Mesenchymal stem cell (in vitro differentiated cells and primary cell): ENCODE data around the gene CDH4.

Experiments used
- DNase-seq: peaks from one replicate; pipeline ENCODE4 v3.0.0-alpha.2; 2013
- H2AFZ ChIP-seq: one replicate; pipeline ENCODE4 v1.6.1; 2013; ENCODE audit warnings: low read depth, mild to moderate bottlenecking, control low read depth, inconsistent platforms, low read length, moderate library complexity
- H2AK5ac ChIP-seq: 2 replicates; pipeline ENCODE4 v1.6.1; 2013; ENCODE audit warnings: low read length, moderate library complexity, mild to moderate bottlenecking, inconsistent platforms; ENCODE audit not compliant: severe bottlenecking
- H2BK120ac ChIP-seq: one replicate; pipeline ENCODE4 v1.6.1; 2013; ENCODE audit warnings: low read depth, mild to moderate bottlenecking, inconsistent platforms, low read length, moderate library complexity
- H2BK12ac ChIP-seq, 2 experiments: one replicate each; pipeline ENCODE4 v1.6.1; 2013; ENCODE audit warnings: inconsistent platforms in 2 of 2, low read length in 2 of 2, mild to moderate bottlenecking in 2 of 2, moderate library complexity in 2 of 2, control low read depth in 1 of 2
- H2BK15ac ChIP-seq: one replicate; pipeline ENCODE4 v1.6.1; 2013; ENCODE audit warnings: mild to moderate bottlenecking, low read depth, inconsistent platforms; ENCODE audit not compliant: poor library complexity, severe bottlenecking
- H2BK5ac ChIP-seq: 2 replicates; pipeline ENCODE4 v1.6.1; 2013; ENCODE audit warnings: low read depth, mild to moderate bottlenecking, low read length, control low read depth, inconsistent platforms; ENCODE audit not compliant: poor library complexity, severe bottlenecking
- H3K14ac ChIP-seq, 2 experiments: one replicate each; pipeline ENCODE4 v1.6.1; 2013; ENCODE audit warnings: inconsistent platforms in 2 of 2, low read length in 2 of 2, control low read depth in 1 of 2, mild to moderate bottlenecking in 1 of 2, moderate library complexity in 1 of 2
- H3K18ac ChIP-seq, 2 experiments: one replicate each; pipeline ENCODE4 v1.6.1; 2013; ENCODE audit warnings: inconsistent platforms in 2 of 2, low read length in 2 of 2, control low read depth in 1 of 2, low read depth in 1 of 2, mild to moderate bottlenecking in 1 of 2
- H3K23ac ChIP-seq, 2 experiments: one replicate each; pipeline ENCODE4 v1.6.1; 2013; ENCODE audit warnings: inconsistent platforms in 2 of 2, low read length in 2 of 2, mild to moderate bottlenecking in 2 of 2, moderate library complexity in 2 of 2, control low read depth in 1 of 2
- H3K27ac ChIP-seq: 2 replicates; pipeline ENCODE4 v1.5.1; 2013; ENCODE audit warnings: mild to moderate bottlenecking, moderate library complexity, low read length, control low read depth, inconsistent platforms; ENCODE audit not compliant: poor library complexity, severe bottlenecking
- H3K27me3 ChIP-seq, 2 experiments: 2 replicates each; pipeline versions ENCODE4 v1.6.1 to v1.7.0; 2013; ENCODE audit warnings: low read length in 2 of 2, mild to moderate bottlenecking in 2 of 2, moderate library complexity in 2 of 2, control low read depth in 1 of 2, inconsistent platforms in 1 of 2; ENCODE audit not compliant: control insufficient read depth in 1 of 2, insufficient read depth in 1 of 2
- H3K36me3 ChIP-seq, 2 experiments: 2 replicates each; pipeline versions ENCODE4 v1.6.1 to v1.7.0; 2013; ENCODE audit warnings: low read length in 2 of 2, control low read depth in 1 of 2, inconsistent platforms in 1 of 2, low read depth in 1 of 2, mild to moderate bottlenecking in 1 of 2; ENCODE audit not compliant: insufficient read depth in 2 of 2, control insufficient read depth in 1 of 2
- H3K4ac ChIP-seq, 2 experiments: one replicate each; pipeline ENCODE4 v1.6.1; 2013; ENCODE audit warnings: inconsistent platforms in 2 of 2, low read length in 2 of 2, mild to moderate bottlenecking in 2 of 2, moderate library complexity in 2 of 2, control low read depth in 1 of 2, low read depth in 1 of 2
- H3K4me1 ChIP-seq: 2 replicates; pipeline ENCODE4 v1.6.1; 2013; ENCODE audit warnings: low read depth, low read length, control low read depth; ENCODE audit not compliant: control insufficient read depth, insufficient read depth
- H3K4me2 ChIP-seq: 2 replicates; pipeline ENCODE4 v1.6.1; 2013; ENCODE audit warnings: low read length, mild to moderate bottlenecking, inconsistent platforms; ENCODE audit not compliant: poor library complexity, severe bottlenecking
- H3K4me3 ChIP-seq, 2 experiments: 2 replicates each; pipeline versions ENCODE4 v1.5.1 to v1.7.0; 2013; ENCODE audit warnings: low read length in 2 of 2, mild to moderate bottlenecking in 2 of 2, control low read depth in 1 of 2, low read depth in 1 of 2; ENCODE audit not compliant: insufficient read depth in 1 of 2
- H3K79me1 ChIP-seq: replicated peaks from 2 replicates; pipeline ENCODE4 v1.6.1; 2013; ENCODE audit warnings: mild to moderate bottlenecking, control low read depth, low read length, inconsistent platforms; ENCODE audit not compliant: poor library complexity, severe bottlenecking
- H3K9ac ChIP-seq: 2 replicates; pipeline ENCODE4 v1.7.0; 2013; ENCODE audit warnings: mild to moderate bottlenecking, low read length, moderate library complexity
- H3K9me3 ChIP-seq: 2 replicates; pipeline ENCODE4 v1.7.0; 2013; ENCODE audit warnings: mild to moderate bottlenecking, low read length; ENCODE audit not compliant: control insufficient read depth
- H4K8ac ChIP-seq: one replicate; pipeline ENCODE4 v1.6.1; 2013; ENCODE audit warnings: inconsistent platforms, mild to moderate bottlenecking, low read length, moderate library complexity
- H4K91ac ChIP-seq: one replicate; pipeline ENCODE4 v1.6.1; 2013; ENCODE audit warnings: mild to moderate bottlenecking, low read length, inconsistent platforms
- WGBS: methylation state at CpG from one replicate; pipeline ENCODE4 v1.1.7; 2013; ENCODE audit warnings: mixed read lengths; 5-methylcytosine and 5-hydroxymethylcytosine counted together

Gene CDH4

GRCh38 chr20:61429458-61430227 lies 177.6 kb downstream of the CDH4 start:
- no peaks in the 10 kb centered on the region for H3K9me3 ChIP-seq
- H3K14ac ChIP-seq, result no peak overlapping the region
- H2AK5ac ChIP-seq, result no peak overlapping the region
- H3K27me3 ChIP-seq, result peaks cover 19% of the 10 kb centered on the region in 2 experiments
- no peak overlapping the region for H2BK120ac ChIP-seq
- no peak overlapping the region for H4K91ac ChIP-seq
- peaks cover 11% of the 10 kb centered on the region for H3K4me1 ChIP-seq
- H2AFZ ChIP-seq, result no peak overlapping the region
- WGBS, result 99% methylated on average over 4 of the region's 4 CpGs
- no peaks in the 10 kb centered on the region for H3K36me3 ChIP-seq
- no peak overlapping the region for H2BK5ac ChIP-seq
- H3K4me3 ChIP-seq, result no peak overlapping the region
- H2BK12ac ChIP-seq, result no peak overlapping the region
- no peak overlapping the region for H3K27ac ChIP-seq
- H3K9ac ChIP-seq, result no peak overlapping the region
- no peak overlapping the region for H4K8ac ChIP-seq
- H2BK15ac ChIP-seq, result no peak overlapping the region
- no peak overlapping the region for H3K23ac ChIP-seq
- no peak overlapping the region for H3K18ac ChIP-seq
- no peak overlapping the region for H3K4ac ChIP-seq
- no peak for DNase-seq
- peaks cover 3% of the 10 kb centered on the region for H3K79me1 ChIP-seq
- no peak overlapping the region for H3K4me2 ChIP-seq

DNA sequence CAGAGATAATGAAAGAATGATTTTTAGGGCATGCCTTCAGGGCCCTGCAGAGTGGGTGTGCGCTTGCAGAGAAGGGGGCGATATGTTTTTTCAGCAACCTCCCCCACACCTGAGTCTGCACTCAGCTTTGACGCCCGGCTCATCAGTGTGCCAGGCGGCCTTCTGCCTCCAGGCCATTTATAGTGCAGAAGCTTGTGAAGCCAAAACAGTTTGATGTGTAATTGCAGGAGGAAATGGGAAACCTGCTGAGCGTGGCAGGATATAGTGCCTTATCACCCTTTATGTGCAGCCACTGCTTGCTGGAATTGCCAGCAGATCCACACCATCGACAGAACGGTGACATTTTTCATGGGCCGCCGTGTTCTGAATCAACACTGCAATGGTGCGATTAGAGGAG lies 178.2 kb downstream of the CDH4 start:
- Histone ChIP-seq H3K4me1 (peaks cover 13% of the 10 kb centered on the region), H3K27ac (no peak overlapping the region), H2BK5ac (no peak overlapping the region), H2BK15ac (no peak overlapping the region), H4K91ac (no peak overlapping the region), H3K4me3 (no peak overlapping the region), H2BK12ac (no peak overlapping the region), H2AK5ac (no peak overlapping the region), H3K18ac (no peak overlapping the region), H3K4me2 (no peak overlapping the region), H3K27me3 (peaks cover 19 to 24% of the 10 kb centered on the region in 2 experiments), H4K8ac (no peak overlapping the region), H3K4ac (no peak overlapping the region), H3K79me1 (peaks cover 3% of the 10 kb centered on the region), H3K36me3 (no peaks in the 10 kb centered on the region), H3K23ac (no peak overlapping the region), H3K9ac (no peak overlapping the region), H2AFZ (no peak overlapping the region), H3K9me3 (no peaks in the 10 kb centered on the region), H2BK120ac (no peak overlapping the region), H3K14ac (no peak overlapping the region)
- DNase-seq, result no peak
- 58% methylated on average over 11 of the region's 11 CpGs for WGBS

GRCh38 chr20:61433176-61433575 lies 181.1 kb downstream of the CDH4 start:
- no peak overlapping the region for H4K91ac ChIP-seq
- H2BK5ac ChIP-seq, result no peak overlapping the region
- peaks cover 10 to 28% of the 10 kb centered on the region in 2 experiments for H3K27me3 ChIP-seq
- no peak overlapping the region for H3K4me2 ChIP-seq
- peaks cover 34% of the 10 kb centered on the region for H3K4me1 ChIP-seq
- no peak overlapping the region for H3K27ac ChIP-seq
- no peak overlapping the region for H2BK15ac ChIP-seq
- H3K4ac ChIP-seq, result no peak overlapping the region
- no peaks in the 10 kb centered on the region for H3K9me3 ChIP-seq
- no peak overlapping the region for H2BK12ac ChIP-seq
- no peak overlapping the region for H3K14ac ChIP-seq
- H3K36me3 ChIP-seq, result no peaks in the 10 kb centered on the region
- no peak overlapping the region for H3K9ac ChIP-seq
- H3K4me3 ChIP-seq, result no peak overlapping the region
- H2AFZ ChIP-seq, result no peak overlapping the region
- WGBS, result 88% methylated on average over 10 of the region's 10 CpGs
- H4K8ac ChIP-seq, result no peak overlapping the region
- peaks cover 2% of the 10 kb centered on the region for H3K79me1 ChIP-seq
- DNase-seq, result no peak
- H3K18ac ChIP-seq, result no peak overlapping the region
- no peak overlapping the region for H3K23ac ChIP-seq
- H2BK120ac ChIP-seq, result no peak overlapping the region
- no peak overlapping the region for H2AK5ac ChIP-seq

DNA sequence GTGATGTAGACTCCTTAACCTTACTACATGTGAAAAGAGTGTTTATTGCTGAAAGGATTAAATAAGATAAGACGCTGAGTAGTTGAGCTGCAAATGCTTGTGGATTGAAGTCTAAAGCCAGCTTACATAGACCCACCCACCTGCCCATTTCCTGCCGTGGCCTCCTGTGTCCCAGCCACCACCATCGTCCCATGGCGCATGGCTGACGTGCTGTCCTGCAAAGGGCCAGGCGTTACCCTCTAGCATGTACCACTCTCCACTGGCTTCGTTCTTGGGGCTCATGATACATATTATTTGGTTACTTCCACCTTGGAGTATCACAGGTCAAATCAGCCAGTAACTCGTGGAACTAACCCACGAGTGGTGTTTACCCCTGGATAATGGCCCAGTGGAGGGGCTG lies 181.8 kb downstream of the CDH4 start:
- Histone ChIP-seq H3K4me3 (no peak overlapping the region), H3K27ac (no peak overlapping the region), H3K23ac (no peak overlapping the region), H3K4ac (no peak overlapping the region), H3K14ac (no peak overlapping the region), H2BK15ac (no peak overlapping the region), H3K9me3 (no peaks in the 10 kb centered on the region), H4K91ac (no peak overlapping the region), H2AK5ac (no peak overlapping the region), H2AFZ (no peak overlapping the region), H3K4me2 (no peak overlapping the region), H3K18ac (no peak overlapping the region), H4K8ac (no peak overlapping the region), H3K9ac (no peak overlapping the region), H3K27me3 (peaks cover 7 to 25% of the 10 kb centered on the region in 2 experiments), H2BK5ac (no peak overlapping the region), H3K36me3 (no peaks in the 10 kb centered on the region), H2BK12ac (no peak overlapping the region), H3K4me1 (peaks cover 34% of the 10 kb centered on the region), H2BK120ac (no peak overlapping the region), H3K79me1 (peaks cover 2% of the 10 kb centered on the region)
- no peak for DNase-seq
- WGBS, result 84% methylated on average over 9 of the region's 9 CpGs
